GM12878 (cell line): ENCODE measurements around the gene ECSIT.

Source experiments
- BRCA1 ChIP-seq: IDR thresholded peaks from 2 replicates; pipeline ENCODE4 v1.6.1; 2011; ENCODE audit warnings: low read depth, low read length, improper control_type of control experiment
- CREB1 ChIP-seq: IDR thresholded peaks from 2 replicates; pipeline ENCODE4 v1.6.1; 2012; ENCODE audit warnings: low read depth, mild to moderate bottlenecking, inconsistent platforms
- CTCF ChIP-seq, 3 experiments: IDR thresholded peaks in 2 of 3; conservative IDR thresholded peaks in 1 of 3; 2 replicates each; pipeline ENCODE4 v1.5.1; 2011; ENCODE audit warnings: low read depth in 3 of 3, low read length in 3 of 3, mild to moderate bottlenecking in 3 of 3, control low read depth in 2 of 3, moderate library complexity in 2 of 3, inconsistent platforms in 1 of 3, mixed read lengths in 1 of 3; ENCODE audit not compliant: control insufficient read depth in 2 of 3, insufficient read depth in 1 of 3; ENCODE audit errors: extremely low read depth in 1 of 3
- EP300 ChIP-seq, 2 experiments: fragments of 150-350 bp in 1 of 2; IDR thresholded peaks; 2 replicates each; pipeline ENCODE4 v1.6.1; 2011 to 2012; ENCODE audit warnings: low read depth in 2 of 2, low read length in 2 of 2, borderline replicate concordance in 1 of 2, improper control_type of control experiment in 1 of 2, inconsistent platforms in 1 of 2; ENCODE audit not compliant: control insufficient read depth in 1 of 2
- EZH2 ChIP-seq: IDR thresholded peaks from 2 replicates; pipeline ENCODE4 v1.6.1; 2012; ENCODE audit warnings: low read depth, mild to moderate bottlenecking, control low read depth, inconsistent platforms, low read length, borderline replicate concordance; ENCODE audit not compliant: control insufficient read depth
- POLR2A ChIP-seq: IDR thresholded peaks from 2 replicates; pipeline ENCODE4 v1.6.1; 2011; ENCODE audit warnings: low read depth, mild to moderate bottlenecking, low read length
- RAD21 ChIP-seq: IDR thresholded peaks from 2 replicates; pipeline ENCODE4 v1.6.1; 2011; ENCODE audit warnings: mild to moderate bottlenecking, low read depth, low read length, moderate library complexity; ENCODE audit not compliant: insufficient read depth
- RCOR1 ChIP-seq: conservative IDR thresholded peaks from 2 replicates; pipeline ENCODE4 v1.6.1; 2012; ENCODE audit warnings: low read depth, low read length, improper control_type of control experiment
- SMC3 ChIP-seq: IDR thresholded peaks from 2 replicates; pipeline ENCODE4 v1.6.1; 2011; ENCODE audit warnings: low read length, improper control_type of control experiment, borderline replicate concordance
- SREBF1 ChIP-seq: IDR thresholded peaks from 2 replicates; pipeline ENCODE4 v1.6.1; 2012; ENCODE audit warnings: mild to moderate bottlenecking, low read length
- ZBTB33 ChIP-seq: fragments of 450-650 bp; IDR thresholded peaks from 2 replicates; pipeline ENCODE4 v1.6.1; 2017; ENCODE audit warnings: mild to moderate bottlenecking
- ZNF274 ChIP-seq: IDR thresholded peaks from one replicate; pipeline ENCODE4 v1.8.0; 2011; ENCODE audit not compliant: insufficient read length, insufficient read depth
- ZNF592 ChIP-seq: fragments of 450-650 bp; IDR thresholded peaks from 2 replicates; pipeline ENCODE4 v1.6.1; 2017; ENCODE audit warnings: mild to moderate bottlenecking, moderate library complexity
- ZZZ3 ChIP-seq: IDR thresholded peaks from 2 replicates; pipeline ENCODE4 v1.6.1; 2011; ENCODE audit warnings: low read depth; ENCODE audit not compliant: control insufficient read depth, insufficient read length

- TF ChIP-seq CTCF (IDR thresholded peaks at IDR 0.05 in 2 of 3, conservative IDR thresholded peaks at IDR 0.05 in 1 of 3; ENCODE audit: control insufficient read depth in 2 of 3, extremely low read depth in 1 of 3, insufficient read depth in 1 of 3, low read depth in 3 of 3, low read length in 3 of 3), result no peak
- no peak for TF ChIP-seq RAD21
- TF ChIP-seq SMC3, result no peak
- TF ChIP-seq ZBTB33, result no peak
- no peak for TF ChIP-seq EP300 (IDR thresholded peaks at IDR 0.05; ENCODE audit: borderline replicate concordance in 1 of 2, control insufficient read depth in 1 of 2, low read depth in 2 of 2, low read length in 2 of 2)
- TF ChIP-seq ZNF274, result no peak
- TF ChIP-seq ZZZ3, result no peak
- TF ChIP-seq BRCA1, result no peak
- TF ChIP-seq SREBF1, result no peak
- TF ChIP-seq CREB1, result no peak
- no peak for TF ChIP-seq ZNF592
- no peak for TF ChIP-seq RCOR1
- TF ChIP-seq EZH2, result no peak
- no peak for TF ChIP-seq POLR2A
These were observed 23.9 kb upstream of the ECSIT start for GRCh38 chr19:11552666-11553372.
